Measurements from ENCODE around the gene EVI2B.
"Not testable (repeated sequence)": the region's sequence is repeated elsewhere in the genome, so short reads cannot be mapped to it uniquely, and the experiment has no call there.

Gene EVI2B

DNA sequence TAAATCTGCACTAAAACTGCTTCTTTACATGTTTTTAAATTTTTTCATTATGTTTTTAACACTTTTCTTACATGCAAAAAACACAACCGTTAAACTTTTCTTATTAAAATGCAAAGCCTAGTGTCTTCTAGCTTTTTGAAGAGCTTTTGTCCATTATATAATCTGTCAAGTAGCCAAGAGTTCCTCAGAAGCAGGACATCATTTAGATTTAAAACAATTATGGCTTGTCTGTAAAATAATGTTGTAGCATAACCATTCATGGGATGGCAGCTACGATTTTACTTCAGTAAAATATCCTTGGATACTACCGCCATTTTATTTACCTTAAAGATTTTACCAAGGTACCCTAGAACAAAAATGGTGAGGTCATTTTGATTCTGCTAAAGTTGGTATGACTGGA is 19.6 kb downstream of the EVI2B start:
- TF ChIP-seq, protein P1, sequence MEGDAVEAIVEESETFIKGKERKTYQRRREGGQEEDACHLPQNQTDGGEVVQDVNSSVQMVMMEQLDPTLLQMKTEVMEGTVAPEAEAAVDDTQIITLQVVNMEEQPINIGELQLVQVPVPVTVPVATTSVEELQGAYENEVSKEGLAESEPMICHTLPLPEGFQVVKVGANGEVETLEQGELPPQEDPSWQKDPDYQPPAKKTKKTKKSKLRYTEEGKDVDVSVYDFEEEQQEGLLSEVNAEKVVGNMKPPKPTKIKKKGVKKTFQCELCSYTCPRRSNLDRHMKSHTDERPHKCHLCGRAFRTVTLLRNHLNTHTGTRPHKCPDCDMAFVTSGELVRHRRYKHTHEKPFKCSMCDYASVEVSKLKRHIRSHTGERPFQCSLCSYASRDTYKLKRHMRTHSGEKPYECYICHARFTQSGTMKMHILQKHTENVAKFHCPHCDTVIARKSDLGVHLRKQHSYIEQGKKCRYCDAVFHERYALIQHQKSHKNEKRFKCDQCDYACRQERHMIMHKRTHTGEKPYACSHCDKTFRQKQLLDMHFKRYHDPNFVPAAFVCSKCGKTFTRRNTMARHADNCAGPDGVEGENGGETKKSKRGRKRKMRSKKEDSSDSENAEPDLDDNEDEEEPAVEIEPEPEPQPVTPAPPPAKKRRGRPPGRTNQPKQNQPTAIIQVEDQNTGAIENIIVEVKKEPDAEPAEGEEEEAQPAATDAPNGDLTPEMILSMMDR (conservative IDR thresholded peaks at IDR 0.05), result no peak
- TF ChIP-seq ZFX (IDR thresholded peaks at IDR 0.05), result no peak
- no peak overlapping the region for H3K27ac ChIP-seq

DNA sequence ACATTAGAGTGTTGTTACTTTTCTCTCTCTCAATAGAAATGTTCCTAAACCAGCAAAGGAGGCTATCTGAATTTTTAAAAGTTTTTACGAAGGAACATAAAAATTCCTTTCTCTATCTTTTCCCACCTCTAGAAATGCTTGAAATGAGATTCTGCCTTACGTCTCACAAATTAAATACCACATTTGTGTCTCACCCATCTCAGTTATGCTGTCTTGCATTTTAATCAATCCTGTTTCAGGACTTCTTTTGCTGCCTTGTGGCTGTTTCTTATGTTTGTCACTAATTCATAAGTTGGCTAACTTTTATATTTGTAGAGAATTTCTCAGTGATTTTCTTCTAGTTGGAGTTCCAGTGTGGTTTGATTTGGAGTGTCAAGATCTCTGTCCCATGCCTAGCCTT is 20.3 kb downstream of the EVI2B start:
- no peak overlapping the region for H3K27ac ChIP-seq
- no peak for TF ChIP-seq ZFX (IDR thresholded peaks at IDR 0.05)
- TF ChIP-seq, protein P1 (conservative IDR thresholded peaks at IDR 0.05), result no peak

DNA sequence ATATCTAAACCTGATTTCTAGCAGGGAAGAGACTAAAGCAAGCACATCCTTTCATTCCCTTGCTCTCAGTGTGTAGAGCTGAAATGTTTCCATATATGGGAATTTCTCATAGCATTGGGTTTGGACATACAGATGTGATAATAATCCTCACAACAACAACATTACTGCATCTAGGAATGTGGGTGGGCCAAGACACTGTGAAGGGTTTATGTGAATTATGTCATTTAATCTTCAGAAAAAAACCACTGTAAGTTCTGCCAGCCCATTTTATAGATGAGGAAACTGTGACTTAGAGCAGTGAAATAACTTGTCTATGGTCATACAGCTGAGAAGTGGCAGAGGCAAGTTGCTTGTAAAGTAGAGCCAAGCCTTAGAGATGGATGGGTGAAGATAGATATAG is 22.0 kb downstream of the EVI2B start:
- no peak overlapping the region for H3K27ac ChIP-seq
- TF ChIP-seq, protein P1 (conservative IDR thresholded peaks at IDR 0.05), result no peak
- no peak for TF ChIP-seq ZFX (IDR thresholded peaks at IDR 0.05)

DNA sequence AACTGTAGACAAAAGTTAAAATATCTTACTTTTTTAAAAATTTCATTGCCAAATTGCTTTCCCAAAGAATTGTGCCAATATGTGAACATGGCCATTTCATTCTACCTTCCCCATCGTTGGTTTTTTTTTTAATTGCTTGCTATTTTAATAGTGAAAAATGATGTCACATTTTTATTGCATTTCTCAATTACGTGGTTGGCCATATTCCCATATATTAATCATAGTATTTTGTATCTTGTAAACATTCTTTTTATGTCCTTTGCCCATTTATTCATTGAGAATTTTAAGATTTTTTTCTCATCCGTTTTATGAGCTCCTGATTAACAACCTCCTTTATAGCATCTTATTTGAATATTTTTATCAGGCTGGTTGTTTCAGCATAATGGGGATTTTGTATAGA is 24.1 kb downstream of the EVI2B start:
- TF ChIP-seq, protein P1 (conservative IDR thresholded peaks at IDR 0.05), result no peak
- no peak for TF ChIP-seq ZFX (IDR thresholded peaks at IDR 0.05)
- H3K27ac ChIP-seq, result no peak overlapping the region

DNA sequence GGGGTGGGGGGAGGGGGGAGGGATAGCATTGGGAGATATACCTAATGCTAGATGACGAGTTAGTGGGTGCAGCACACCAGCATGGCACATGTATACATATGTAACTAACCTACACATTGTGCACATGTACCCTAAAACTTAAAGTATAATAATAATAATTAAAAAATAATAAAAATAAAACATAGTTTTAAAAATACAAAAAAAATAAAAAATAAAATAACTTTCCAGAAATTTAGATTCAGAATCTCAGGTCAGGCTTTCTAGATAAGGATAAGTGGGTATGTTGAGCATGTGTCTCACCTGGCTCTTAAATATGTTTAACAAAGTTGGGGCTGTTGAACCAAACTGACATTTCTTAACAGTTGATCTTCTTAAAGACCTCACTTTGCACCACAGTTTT is 25.9 kb downstream of the EVI2B start:
- H3K27ac ChIP-seq, result not testable (repeated sequence)

DNA sequence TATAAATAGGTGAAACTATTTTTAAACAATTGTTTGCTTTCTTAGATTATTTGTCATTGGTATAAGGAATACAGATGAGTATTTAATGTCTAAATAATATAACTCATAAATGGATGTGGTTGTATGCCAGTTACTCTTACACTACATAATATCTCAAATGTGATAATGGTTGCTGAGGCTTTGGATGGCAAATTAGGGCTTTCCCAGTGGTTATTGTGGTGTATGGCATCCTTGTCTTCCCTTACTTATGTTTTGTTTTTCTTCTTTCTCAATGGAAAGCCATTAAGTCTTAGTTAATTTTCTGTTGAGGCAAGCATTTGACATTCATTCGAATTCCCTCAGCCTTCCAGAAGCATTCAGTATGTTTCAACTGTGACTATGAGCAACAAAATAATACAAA is 27.3 kb downstream of the EVI2B start:
- TF ChIP-seq ZFX (IDR thresholded peaks at IDR 0.05), result no peak
- TF ChIP-seq, protein P1 (conservative IDR thresholded peaks at IDR 0.05), result no peak
- no peak overlapping the region for H3K27ac ChIP-seq

DNA sequence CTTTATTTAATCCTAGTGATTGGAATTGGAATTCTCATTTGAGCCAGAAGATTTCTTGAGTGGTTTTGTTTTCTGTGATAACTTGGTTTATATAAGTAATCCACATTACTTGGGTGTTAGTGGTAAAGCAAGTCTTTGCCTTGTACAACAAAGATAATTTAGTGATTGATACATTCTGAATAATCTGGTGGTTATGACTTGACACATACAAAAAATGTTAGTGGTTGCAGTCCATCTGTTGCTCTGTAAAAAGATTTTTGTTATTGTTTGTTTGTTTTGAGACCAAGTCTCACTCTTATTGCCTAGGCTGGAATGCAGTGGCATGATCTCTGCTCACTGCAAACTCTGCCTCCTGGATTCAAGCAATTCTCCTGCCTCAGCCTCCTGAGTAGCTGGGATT is 30.0 kb downstream of the EVI2B start:
- H3K27ac ChIP-seq, result no peak overlapping the region
- TF ChIP-seq ZFX (IDR thresholded peaks at IDR 0.05), result no peak
- TF ChIP-seq, protein P1 (conservative IDR thresholded peaks at IDR 0.05), result no peak

DNA sequence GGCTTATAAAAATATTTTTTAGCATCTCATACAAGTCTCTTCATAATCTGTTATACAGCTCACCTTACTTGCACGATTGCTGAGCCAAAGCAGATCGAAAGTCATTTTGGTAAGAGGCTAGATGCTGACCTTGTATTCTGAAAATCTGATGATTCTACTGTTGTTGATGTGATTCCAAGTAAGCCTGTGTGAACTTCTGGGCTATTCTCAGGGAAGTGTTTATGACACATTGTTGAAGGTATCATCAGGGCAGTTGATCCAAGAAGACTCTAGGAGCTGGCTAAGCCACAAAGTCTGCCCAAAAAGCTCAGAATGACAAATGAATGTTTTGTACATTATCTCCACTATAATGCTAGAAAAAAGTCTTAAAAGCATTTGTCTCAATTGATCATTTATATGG is 32.8 kb downstream of the EVI2B start:
- no peak for TF ChIP-seq ZFX (IDR thresholded peaks at IDR 0.05)
- TF ChIP-seq, protein P1 (conservative IDR thresholded peaks at IDR 0.05), result no peak

More for the DNA sequence above, 32.8 kb downstream of the EVI2B start:
- H3K27ac ChIP-seq, result no peak overlapping the region

Measured in C4-2B (cell line).